ENCODE data around the gene ERAL1. TPM values are rescaled to one million over a fixed set of nuclear protein-coding genes. Genes with fewer than 3 reads are reported as not detected.

ERAL1 gene
- total RNA-seq (2022): 47.2 and 48.4 TPM in 2 replicates
- percentile 66 among the genes with signal in this experiment for Bru-seq, nascent RNA
- BruChase-seq, experiment 1, labeled RNA remaining after a 6-hour chase: percentile 84 among the genes with signal in this experiment
- BruChase-seq, experiment 2, labeled RNA remaining after a 2-hour chase: percentile 81 among the genes with signal in this experiment
- long read RNA-seq, transcript ERAL1-201 (10 exons, 1,925 nt): major isoform, 64 of 76 reads
- long read RNA-seq, partial matches to known transcripts: 2 of 76 reads
- long read RNA-seq, other reads (novel, unspliced or antisense): 10 of 76 reads

DNA sequence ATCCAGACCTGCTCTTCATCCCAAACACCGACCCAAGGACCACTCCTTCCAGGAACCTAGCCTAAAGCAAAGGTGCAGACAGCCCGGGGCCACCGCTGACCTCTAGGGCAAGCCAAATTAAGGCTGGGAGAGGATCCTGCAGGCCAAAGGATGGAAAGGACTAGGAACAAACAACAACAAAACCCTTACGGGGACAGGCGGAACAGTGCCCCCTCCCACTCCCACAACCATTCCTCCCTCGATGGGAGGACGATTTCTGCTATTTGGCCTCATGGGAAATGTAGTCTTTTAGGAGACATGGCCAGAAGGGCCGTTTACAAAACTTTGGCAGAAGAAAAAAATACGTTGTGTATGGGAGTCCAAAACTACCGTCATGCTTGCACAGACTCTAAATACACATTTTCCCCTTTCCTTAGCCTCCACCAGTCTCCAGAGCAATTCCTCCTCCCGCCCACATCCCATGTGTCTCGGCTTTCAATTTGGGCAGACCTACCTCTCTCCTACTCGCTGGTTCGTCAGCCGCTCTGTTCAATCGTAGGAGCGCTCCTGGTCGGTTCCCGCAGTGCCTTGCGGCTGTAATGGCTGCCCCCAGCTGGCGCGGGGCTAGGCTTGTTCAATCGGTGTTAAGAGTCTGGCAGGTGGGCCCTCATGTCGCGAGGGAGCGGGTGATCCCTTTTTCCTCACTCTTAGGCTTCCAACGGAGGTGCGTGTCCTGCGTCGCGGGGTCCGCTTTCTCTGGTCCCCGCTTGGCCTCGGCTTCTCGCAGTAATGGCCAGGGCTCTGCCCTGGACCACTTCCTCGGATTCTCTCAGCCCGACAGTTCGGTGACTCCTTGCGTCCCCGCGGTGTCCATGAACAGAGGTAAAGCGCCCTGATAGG lies at the start of gene ERAL1:
ERAL1 (plus strand) TSS at position 560 of the 879 bp plus-strand sequence; CDS start at position 579, 19 bp downstream.
- intact Hi-C loops (cut with micrococcal nuclease; ENCODE audit: unreplicated experiment): loop anchor here (5.0 kb wide), 1 partner anchor 92 kb away; no protein-coding TSS in a partner anchor
- H3K36me3 Mint-ChIP-seq (ENCODE audit: insufficient read depth, unreplicated experiment): peaks cover 22% of the 10 kb centered on the region
- no peaks in the 10 kb centered on the region for H3K9me3 Mint-ChIP-seq (ENCODE audit: low read depth, unreplicated experiment)
- H3K4me3 Mint-ChIP-seq (ENCODE audit: low read depth, unreplicated experiment): peak within 1 kb of the TSS; percentile 81
- no peaks in the 10 kb centered on the region for H3K27me3 Mint-ChIP-seq (ENCODE audit: unreplicated experiment)
- peak; percentile 83 for DNase-seq
- CTCF ChIA-PET: no interaction called here
- TF ChIP-seq, protein P1, sequence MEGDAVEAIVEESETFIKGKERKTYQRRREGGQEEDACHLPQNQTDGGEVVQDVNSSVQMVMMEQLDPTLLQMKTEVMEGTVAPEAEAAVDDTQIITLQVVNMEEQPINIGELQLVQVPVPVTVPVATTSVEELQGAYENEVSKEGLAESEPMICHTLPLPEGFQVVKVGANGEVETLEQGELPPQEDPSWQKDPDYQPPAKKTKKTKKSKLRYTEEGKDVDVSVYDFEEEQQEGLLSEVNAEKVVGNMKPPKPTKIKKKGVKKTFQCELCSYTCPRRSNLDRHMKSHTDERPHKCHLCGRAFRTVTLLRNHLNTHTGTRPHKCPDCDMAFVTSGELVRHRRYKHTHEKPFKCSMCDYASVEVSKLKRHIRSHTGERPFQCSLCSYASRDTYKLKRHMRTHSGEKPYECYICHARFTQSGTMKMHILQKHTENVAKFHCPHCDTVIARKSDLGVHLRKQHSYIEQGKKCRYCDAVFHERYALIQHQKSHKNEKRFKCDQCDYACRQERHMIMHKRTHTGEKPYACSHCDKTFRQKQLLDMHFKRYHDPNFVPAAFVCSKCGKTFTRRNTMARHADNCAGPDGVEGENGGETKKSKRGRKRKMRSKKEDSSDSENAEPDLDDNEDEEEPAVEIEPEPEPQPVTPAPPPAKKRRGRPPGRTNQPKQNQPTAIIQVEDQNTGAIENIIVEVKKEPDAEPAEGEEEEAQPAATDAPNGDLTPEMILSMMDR (IDR thresholded peaks at IDR 0.05; ENCODE audit: unreplicated experiment): no peak
- peak within 1 kb of the TSS; percentile 60 for H3K27ac Mint-ChIP-seq (ENCODE audit: unreplicated experiment)
- no peaks in the 10 kb centered on the region for H3K4me1 Mint-ChIP-seq (ENCODE audit: low read depth, unreplicated experiment)
- no TSS peak for BruUV-seq (replicated peaks)

DNA sequence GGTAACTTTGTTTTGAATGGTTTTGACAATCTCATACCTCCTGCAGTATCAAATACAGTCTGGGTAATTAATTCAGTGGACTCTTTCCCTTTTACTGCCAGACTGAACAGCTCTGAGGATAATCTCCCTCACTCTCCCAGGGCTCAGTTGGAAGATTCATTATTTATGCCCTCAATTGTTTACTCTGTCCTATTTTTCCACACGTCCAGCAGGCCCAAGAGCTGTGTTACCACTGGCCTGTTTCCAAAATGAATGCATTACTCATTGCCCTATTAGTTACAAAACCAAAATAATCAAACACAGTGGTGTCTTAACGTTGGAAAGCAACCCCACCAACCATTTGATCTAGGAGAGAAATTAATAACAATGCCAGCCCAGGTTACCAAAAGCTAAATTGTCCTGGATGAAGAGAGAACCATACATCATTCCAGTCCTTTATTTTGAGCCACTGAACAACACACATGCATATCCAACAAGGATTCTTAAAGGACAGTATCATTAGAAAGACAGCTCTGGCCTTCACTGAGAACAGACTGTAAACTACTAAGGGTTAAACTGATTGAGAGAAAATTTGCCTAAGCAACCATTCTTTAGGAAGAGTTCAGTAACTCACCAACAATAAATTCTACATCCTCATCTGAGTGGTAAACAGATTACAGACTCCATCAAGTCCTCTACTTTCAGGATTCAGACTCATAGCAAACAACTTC lies 46.7 kb upstream of the ERAL1 start:
- H3K27me3 Mint-ChIP-seq (ENCODE audit: unreplicated experiment): no peaks in the 10 kb centered on the region
- CTCF ChIA-PET: interaction anchor here (0.6 to 2.2 kb wide), 10 partner anchors 9 to 523 kb away, joined by 3 to 9 read pairs (median 4); partner anchors contain the start of gene FAM222B
- no peaks in the 10 kb centered on the region for H3K9me3 Mint-ChIP-seq (ENCODE audit: low read depth, unreplicated experiment)
- H3K27ac Mint-ChIP-seq (ENCODE audit: unreplicated experiment): peak overlapping the region; percentile 94
- intact Hi-C loops (cut with micrococcal nuclease; ENCODE audit: unreplicated experiment): loop anchor here (10.0 kb wide), 1 partner anchor 83 kb away; the partner anchor contains the start of genes NEK8 and TLCD1
- peak overlapping the region; percentile 85 for H3K4me3 Mint-ChIP-seq (ENCODE audit: low read depth, unreplicated experiment)
- TF ChIP-seq, protein P1 (IDR thresholded peaks at IDR 0.05; ENCODE audit: unreplicated experiment): no peak
- TSS peak; percentile 3 for BruUV-seq (replicated peaks)
- H3K36me3 Mint-ChIP-seq (ENCODE audit: insufficient read depth, unreplicated experiment): peaks cover 84% of the 10 kb centered on the region
- peak; percentile 21 for DNase-seq
- peaks cover 28% of the 10 kb centered on the region for H3K4me1 Mint-ChIP-seq (ENCODE audit: low read depth, unreplicated experiment)

DNA sequence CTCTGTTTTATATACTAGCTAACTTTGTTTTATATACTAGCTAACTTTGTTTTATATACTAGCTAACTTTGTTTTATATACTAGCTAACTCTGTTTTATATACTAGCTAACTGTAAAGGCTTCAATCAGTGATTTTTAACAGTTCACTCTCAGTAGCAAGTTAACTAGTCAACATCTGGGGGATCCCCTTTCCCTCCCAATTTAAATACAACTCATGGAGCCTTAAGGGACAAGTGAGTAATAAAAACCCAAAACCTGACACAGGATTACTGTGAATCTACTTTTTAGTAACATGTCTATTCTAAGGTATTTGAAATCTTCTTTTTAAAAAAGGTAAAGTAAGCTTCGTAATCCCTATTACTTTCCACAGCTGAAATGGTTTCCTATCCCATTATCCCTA lies 44.4 kb upstream of the ERAL1 start:
- no peak for DNase-seq
- TF ChIP-seq, protein P1 (IDR thresholded peaks at IDR 0.05; ENCODE audit: unreplicated experiment): no peak
- H3K36me3 Mint-ChIP-seq (ENCODE audit: insufficient read depth, unreplicated experiment): peaks cover 69% of the 10 kb centered on the region
- intact Hi-C loops (cut with micrococcal nuclease; ENCODE audit: unreplicated experiment): loop anchor here (2.0 kb wide), 1 partner anchor 48 kb away; no protein-coding TSS in a partner anchor
- CTCF ChIA-PET: interaction anchor here (1.0 to 1.1 kb wide), 2 partner anchors 47 to 67 kb away, joined by 3 to 5 read pairs; no protein-coding TSS in a partner anchor
- H3K4me3 Mint-ChIP-seq (ENCODE audit: low read depth, unreplicated experiment): peak overlapping the region; percentile 85
- H3K4me1 Mint-ChIP-seq (ENCODE audit: low read depth, unreplicated experiment): peaks cover 28% of the 10 kb centered on the region
- BruUV-seq (replicated peaks): no TSS peak
- no peaks in the 10 kb centered on the region for H3K9me3 Mint-ChIP-seq (ENCODE audit: low read depth, unreplicated experiment)
- no peaks in the 10 kb centered on the region for H3K27me3 Mint-ChIP-seq (ENCODE audit: unreplicated experiment)
- peak overlapping the region; percentile 85 for H3K27ac Mint-ChIP-seq (ENCODE audit: unreplicated experiment)

DNA sequence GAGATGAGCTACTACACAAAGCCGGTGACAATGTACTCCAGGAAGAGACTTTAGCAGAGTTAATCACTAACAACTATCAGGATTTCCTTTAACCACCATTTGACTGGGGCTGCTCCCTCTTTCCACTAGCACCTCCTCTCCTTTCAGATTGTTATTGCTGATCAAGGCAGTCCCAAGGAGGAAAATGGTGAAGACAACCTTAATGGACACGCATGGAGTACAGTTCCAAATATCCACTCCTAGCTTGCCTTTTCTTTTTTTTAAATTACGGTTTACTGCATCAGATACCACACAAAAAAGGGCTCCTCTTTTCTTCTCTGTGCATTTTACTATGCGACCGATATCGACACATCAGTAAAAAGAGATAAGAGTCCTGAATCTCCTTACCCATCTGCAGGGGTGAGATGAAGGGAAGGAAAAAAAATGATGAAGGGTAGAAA lies 43.1 kb upstream of the ERAL1 start:
- peak; percentile 46 for DNase-seq
- Mint-ChIP-seq H3K27ac (ENCODE audit: unreplicated experiment) (peak overlapping the region; percentile 85), H3K4me1 (ENCODE audit: low read depth, unreplicated experiment) (peaks cover 28% of the 10 kb centered on the region), H3K4me3 (ENCODE audit: low read depth, unreplicated experiment) (peak overlapping the region; percentile 85), H3K9me3 (ENCODE audit: low read depth, unreplicated experiment) (no peaks in the 10 kb centered on the region), H3K27me3 (ENCODE audit: unreplicated experiment) (no peaks in the 10 kb centered on the region), H3K36me3 (ENCODE audit: insufficient read depth, unreplicated experiment) (peaks cover 59% of the 10 kb centered on the region)
- TF ChIP-seq, protein P1 (IDR thresholded peaks at IDR 0.05; ENCODE audit: unreplicated experiment): no peak
- intact Hi-C loops (cut with micrococcal nuclease; ENCODE audit: unreplicated experiment): loop anchor here (2.0 kb wide), 1 partner anchor 49 kb away; no protein-coding TSS in a partner anchor
- BruUV-seq (replicated peaks): no TSS peak
- CTCF ChIA-PET: interaction anchor here (0.6 to 1.1 kb wide), 3 partner anchors 48 to 140 kb away, joined by 3 to 6 read pairs (median 3); partner anchors contain the start of gene PHF12

All from Calu3 (cell line).